ENCODE measurements around the gene CTXND1. TPM values are rescaled to one million over a fixed set of nuclear protein-coding genes. Genes with fewer than 3 reads are reported as not detected.

CTXND1 gene
- polyA plus RNA-seq, 4 donors: 0.27 to 11.6 (median 10.7) TPM

DNA sequence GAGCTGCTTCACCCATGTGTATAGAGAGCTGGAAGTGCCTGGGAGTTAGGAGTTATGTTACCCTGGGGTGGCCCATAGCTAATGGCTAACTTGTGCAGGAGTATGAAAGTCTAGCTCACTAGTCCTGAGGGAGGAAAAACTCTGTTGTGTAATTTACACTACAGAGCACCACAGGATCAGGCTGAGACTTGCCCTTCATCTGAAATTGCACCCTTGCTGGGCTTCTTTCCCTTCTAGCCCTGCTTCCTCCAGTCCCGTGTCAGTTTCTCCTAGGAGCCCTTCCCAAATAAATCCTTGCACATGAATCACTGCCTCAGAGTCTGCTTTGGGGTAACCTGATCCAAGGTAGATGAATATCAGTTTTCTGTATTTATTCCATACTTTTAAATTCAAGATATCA is 40.0 kb downstream of the CTXND1 start:
- DNase-seq (ENCODE audit: low read depth in 4 of 4, low spot score in 3 of 4): no peak

DNA sequence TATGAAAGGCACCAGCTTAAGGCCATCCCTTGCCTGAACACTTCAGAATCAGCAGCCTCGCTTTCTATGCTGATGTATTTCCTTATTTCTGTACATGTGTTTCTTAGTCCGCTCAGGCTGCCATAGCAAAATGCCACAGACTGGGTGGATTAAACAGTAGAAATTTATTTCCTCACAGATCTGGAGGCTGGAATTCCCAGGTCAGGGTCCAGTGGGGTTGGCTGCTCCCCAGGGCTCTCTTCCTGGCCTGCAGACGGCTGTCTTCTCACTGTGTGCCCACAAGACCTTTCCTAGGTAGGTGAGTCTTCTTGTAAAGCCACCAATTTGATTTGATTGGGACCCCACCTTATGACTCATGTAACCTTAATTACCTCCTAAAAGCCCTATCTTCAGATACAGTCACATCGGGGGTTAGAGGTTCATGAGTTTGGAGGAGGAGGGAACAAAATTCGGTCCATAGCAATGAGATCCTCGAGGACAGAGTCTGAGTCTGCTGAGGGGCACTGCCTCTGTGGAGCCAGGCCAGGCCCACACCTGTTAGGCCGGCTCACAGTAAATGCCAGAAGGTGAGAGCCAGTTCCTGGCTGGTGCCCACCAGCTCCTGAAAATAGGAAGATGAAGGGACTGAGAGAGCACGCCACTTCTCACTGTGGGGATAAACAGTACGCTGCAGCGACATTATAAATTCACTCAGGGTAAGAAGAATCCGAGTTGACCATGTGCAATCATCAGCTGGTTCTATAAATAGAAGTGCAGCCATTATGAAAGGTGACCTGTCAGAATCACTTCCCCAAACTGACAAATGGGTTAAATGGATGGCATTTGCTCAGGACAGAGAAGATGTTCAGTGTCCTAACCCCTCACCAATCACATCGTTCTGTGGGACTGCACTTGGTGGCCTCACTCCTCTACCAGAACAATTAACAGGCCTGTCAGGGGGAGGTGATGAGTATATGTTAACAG is 41.1 kb downstream of the CTXND1 start:
- DNase-seq (ENCODE audit: low read depth in 4 of 4, low spot score in 3 of 4): no peak

DNA sequence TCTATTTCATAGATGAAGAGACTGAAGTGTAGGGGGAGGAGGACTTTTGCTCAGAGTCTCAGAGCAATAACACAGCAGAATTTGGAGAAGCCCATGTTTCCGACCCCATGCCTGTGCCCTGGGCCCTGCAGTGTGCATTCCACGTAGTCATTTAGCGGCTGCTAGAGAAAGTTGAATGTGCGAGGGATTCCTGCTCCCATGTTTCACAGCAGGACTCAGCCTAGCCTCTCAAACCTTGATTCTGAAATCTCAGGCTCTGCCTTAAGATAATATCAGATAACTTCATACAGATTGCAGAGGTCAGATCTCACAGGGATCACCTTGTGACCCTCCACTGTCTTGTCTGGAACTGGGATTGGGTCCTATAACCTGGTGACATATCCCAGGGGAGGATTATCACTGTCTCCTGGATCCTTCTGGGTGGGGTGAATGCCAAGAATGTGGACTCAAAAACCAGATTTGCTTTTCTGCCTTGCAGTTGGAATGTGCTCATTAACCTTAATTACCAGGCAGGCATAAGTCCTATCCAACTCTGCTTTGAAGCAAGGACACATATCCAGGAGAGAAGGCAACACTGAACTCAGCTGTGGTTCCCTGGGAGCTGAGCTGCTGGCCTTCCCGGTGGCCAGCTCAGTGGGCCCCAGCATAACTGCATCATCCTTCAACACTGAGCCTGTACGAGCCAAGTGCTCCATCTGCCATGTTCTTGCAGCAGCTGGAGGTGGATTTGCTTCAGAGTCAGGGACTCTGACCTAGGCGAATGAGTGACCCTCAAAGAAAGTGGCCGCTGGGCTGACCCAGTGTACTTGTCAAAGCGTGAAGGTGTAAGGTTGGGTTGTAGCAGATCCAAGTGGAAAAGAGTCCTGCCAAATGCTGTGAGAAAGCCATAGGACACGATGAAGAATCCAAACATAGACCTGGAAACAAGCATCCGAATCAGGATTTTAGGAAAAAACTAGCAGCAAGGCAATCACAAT is 43.0 kb downstream of the CTXND1 start:
- DNase-seq (ENCODE audit: low read depth in 4 of 4, low spot score in 3 of 4): no peak

DNA sequence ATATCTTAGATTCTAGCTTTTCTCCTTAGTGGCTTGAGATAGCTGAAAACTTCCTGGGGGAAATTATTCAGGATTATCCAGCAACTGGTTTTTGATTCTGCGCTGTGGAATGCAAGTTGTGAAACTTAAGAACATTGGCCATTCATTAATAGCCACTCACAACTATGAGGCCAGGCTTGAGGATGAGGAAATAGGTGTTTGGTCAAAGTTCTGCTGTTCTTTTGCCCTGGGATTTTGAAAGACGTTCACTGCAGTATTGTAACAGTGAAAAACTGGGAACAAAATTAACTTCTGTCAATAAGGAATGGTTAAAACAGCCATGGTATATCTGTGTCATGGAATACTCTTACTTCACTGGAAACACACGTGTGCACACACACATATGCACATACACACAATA is 44.1 kb downstream of the CTXND1 start:
- no peak for DNase-seq (ENCODE audit: low read depth in 4 of 4, low spot score in 3 of 4)

DNA sequence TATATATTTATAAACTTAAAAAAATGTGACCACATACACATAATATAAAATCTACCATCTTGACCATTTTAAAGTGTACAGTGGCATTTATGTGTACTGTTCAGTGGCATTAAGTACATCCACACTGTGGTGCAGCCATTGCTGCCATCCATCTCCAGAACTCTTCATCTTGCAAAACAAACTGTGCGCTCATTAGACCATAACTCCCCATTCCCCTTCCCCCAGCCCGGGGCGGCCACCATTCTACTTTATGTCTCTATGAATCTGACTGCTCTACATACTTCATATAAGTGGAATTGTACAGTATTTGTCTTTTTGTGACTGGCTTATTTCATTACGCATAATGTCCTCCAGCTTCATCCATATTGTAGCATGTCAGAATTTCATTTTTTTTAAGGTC is 47.8 kb downstream of the CTXND1 start:
- no peak for DNase-seq (ENCODE audit: low read depth in 4 of 4, low spot score in 3 of 4)

DNA sequence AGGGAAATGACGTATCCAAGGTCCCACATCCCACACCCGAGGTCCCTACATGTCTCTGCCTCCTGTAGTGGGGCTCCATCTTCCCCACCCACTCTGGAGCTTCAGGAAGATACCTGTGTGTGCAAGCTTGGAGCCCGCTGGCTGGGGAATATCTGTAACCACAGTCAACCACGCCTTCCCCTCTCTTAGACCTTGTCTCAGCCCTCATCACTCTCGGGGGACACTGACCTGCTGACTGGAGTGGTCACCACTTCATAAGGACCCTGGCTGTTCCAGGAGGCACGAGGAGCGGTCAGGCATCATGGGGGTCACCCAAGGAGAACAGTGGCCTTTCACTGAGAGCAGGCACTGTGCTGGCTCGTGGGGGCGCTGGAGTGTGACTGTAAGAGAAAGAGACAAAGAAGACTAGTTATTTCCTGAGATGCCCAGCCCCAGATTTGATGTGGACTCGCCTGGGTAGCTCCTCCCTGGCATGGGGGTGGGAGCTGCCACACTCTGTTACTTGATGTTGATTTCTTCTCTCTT is 48.6 kb downstream of the CTXND1 start:
- DNase-seq (ENCODE audit: low read depth in 4 of 4, low spot score in 3 of 4): no peak

DNA sequence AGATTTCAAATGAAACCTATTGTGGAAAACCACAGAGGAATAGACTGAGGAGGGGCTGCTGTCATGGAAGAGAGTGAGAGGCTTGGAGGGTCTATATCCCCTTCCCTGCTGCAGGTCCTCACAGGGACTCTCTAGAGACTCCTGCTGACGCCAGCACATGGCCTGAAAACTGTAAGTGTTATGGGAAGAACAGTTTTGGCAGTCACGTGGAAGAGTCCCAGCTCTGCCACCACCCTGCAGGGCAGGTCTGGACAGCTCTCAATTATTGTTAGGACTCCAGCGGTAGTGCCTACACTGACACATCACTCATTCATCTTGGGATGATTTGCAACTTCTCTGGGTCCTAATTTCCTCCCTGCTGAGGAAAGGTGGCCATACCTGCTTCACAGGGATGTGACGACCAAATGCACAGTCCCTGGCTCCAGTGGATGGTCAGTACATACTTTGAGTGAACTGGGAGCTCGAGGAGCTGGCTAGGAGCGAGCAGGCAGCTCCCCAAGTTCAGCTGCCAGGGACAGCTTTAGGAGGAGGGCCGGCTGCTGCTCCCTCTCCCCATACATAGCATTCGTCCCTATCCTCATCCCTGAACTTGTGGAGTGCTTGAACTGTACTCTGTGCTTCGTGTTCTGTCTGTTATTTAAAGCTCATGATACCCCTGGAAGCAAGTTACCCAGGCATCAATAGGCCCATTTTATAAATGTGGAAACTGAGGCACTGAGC is 49.2 kb downstream of the CTXND1 start:
- no peak for DNase-seq (ENCODE audit: low read depth in 4 of 4, low spot score in 3 of 4)

DNA sequence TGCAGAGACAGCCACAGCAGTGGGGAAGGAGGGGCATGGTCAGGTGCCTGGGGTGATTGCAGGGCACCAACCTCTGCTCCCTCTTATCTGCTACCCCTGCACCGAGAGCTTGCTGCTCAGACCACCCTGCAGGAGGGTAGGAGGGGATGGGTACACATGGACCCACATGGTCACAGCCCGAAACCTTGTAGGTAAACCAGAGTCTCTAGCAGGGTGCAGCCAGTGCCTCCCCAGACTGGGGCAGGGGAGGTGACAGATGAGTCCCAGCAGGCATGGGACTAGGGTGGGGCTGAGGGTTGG is 50.0 kb downstream of the CTXND1 start:
- no peak for DNase-seq (ENCODE audit: low read depth in 4 of 4, low spot score in 3 of 4)

DNA sequence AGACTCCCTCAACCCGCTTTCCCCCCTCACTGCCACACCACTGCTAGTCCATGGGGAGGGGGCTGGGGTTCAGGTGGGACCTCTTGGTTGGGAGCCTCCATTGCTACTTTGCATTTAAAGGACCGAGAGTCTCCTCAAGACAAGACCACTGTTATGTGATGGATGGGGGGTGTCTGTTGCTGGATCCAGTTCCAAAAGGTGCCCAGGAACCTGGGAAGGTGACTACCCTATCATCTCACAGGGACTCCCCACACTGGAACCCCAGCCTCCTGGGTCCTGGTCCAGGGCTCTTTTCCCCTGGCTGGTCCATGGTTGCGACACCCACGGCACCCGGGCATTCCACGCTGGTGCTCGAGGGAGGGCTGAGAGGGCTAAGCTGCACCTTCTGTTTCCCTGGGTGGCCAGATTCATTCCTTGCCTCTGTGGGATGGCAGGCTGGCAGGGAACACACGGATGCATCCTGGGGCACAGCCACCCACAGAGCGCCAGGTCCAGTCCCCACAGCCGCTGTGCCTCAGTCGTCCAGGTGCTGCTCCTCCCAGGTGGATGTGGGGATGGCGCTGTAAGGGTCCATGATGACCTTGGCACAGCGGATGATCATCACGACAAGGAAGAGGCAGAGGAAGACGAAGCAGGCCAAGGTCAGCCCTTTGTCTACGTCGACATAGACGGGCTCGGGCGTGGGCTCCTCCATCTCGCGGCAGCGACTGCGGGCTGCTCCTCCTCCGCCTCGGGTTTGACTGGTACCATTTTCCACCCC is 50.6 kb downstream of the CTXND1 start:
- no peak for DNase-seq (ENCODE audit: low read depth in 4 of 4, low spot score in 3 of 4)

DNA sequence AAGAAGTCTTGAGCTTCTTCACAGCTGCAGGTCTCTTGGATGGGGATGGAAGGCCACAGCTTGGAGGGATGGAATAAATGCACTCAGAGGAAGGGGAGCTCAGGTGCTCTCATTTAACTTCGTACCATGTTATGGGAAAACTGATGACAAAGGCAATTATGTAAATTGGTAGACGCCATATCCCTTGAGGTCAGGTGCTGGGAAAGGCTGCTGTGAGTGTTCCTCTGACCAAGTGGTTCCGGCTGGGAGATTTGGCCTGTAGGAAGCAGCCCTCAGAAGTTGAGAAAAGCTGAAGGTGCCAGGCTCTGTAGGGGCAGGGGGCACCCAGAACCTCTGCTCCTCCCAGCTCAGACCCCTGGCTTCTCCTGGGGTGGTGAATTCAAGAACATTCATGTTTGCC is 52.1 kb downstream of the CTXND1 start:
- no peak for DNase-seq (ENCODE audit: low read depth in 4 of 4, low spot score in 3 of 4)

DNA sequence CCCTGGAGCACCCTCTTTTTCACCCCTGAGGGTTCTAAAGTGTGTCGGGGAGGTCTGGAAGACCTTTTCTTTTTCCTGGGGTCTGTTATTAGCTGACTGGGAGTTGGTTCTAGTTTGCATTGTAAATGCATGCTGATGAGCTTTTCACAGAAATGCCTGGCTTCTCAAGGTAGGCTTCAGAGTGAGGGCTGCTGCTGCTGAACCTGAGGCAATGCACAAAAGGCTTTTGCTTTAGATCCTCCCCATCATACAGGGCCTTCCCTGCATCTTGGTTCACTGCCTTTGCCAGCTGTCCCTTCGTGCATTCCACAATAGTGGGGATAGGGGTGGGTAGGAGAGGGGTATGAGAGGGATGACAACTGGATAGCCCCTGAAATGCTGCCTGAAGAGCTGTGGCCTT is 52.6 kb downstream of the CTXND1 start:
- DNase-seq (ENCODE audit: low read depth in 4 of 4, low spot score in 3 of 4): no peak

DNA sequence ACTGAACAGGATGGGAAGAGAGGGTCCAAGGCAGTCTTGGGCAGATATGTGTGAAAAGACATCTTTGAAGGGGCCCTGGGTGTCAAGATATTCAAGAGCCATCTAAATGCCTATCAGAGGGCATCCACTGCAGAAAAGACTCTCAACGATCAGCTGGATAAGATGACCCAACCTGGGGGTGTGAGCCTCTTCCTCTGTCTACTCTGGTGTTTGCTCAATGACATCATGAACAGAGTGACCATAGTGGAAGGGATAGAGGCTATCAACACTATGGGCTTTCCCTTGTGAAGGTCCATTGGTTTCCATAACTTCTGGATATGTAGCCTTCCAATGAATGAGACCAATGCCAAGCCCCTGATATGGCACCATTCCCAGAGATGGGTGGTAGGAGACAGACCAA is 57.1 kb downstream of the CTXND1 start:
- no peak for DNase-seq (ENCODE audit: low read depth in 4 of 4, low spot score in 3 of 4)

DNA sequence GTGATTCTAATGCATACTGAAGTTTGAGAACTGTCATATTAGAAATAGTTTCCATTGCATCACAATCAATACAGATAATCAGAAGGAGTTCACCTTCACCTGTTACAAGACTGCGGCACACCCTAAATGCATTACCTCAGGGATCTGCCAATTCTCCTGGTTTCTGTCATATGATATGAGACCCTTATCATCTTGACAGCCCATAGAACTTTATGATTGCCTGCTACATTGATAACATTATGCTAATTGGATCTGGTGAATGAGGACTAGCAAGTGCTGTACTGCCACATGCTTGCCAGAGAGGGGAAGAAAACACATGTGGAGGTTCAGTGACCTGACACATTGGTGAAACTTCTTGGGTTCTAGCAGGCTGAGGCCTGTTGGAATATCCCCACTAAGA is 57.8 kb downstream of the CTXND1 start:
- no peak for DNase-seq (ENCODE audit: low read depth in 4 of 4, low spot score in 3 of 4)

DNA sequence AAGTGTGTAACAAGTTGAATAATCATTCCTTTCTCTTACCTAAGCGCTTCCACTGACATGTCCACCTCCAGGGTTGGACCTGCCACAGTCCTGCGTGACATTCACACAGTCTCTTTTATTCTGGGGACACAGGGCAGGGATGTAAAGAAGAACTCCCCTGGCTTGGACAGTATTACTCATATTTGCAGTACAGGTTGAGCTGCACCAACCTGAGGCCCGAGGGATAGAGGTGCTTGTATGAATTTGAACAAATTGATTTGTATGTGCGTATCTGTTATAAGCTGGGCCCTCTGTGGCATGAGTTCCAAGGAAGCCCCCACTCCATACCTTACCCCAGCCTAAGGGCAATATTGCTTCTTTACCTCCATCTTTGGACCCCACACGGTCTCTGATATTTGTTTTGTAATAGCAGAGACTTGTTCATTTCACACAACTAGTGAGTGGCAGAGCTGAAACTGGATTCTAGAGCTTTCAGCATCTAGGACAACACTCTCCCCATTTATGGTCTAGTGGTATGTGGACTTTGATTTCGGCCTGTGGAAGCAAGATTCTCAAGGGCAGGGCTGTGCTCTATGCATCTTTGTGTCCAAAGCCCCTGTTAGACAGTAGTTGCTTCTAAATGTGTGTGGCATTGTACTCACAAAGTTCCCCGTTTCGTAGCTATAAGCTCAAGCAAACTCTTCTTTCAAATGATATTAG is 60.0 kb downstream of the CTXND1 start:
- DNase-seq (ENCODE audit: low read depth in 4 of 4, low spot score in 3 of 4): no peak

DNA sequence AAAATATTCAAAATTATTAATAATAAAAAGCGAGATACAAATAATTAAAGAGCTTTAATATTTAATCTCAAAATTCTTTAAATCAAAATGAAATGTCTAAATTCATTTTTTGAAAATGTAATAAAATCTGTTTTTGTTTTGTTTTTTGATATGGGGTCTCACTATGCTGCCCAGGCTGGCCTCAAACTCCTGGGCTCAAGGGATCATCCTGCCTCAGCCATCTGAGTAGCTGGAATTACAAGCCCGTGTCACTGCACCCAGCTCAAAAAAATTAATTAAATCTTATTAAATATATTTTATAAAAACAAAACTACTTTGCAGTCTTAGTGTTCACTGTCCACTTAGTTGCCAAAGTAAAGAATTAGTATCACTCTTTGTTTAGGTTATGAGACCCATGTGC is 60.8 kb downstream of the CTXND1 start:
- DNase-seq (ENCODE audit: low read depth in 4 of 4, low spot score in 3 of 4): no peak

DNA sequence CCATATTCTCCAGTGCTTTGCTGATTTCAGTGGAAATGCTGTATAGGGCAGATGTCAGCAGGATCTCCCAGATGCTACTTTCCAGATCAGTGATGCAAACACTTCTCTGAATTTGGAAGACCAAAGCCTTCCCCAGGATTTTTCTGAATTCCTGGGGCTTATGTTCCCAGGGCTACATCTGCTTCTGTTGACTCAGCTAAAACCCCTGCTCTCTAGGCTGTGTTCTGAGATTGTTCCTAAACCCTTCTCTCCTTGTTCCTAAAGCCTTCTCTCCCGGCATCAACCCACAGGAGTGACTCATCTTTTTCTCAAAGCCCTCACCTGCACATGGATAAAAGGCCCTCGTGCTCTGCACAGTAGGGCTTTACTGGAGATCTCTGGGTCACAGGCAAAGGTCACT is 63.8 kb downstream of the CTXND1 start:
- no peak for DNase-seq (ENCODE audit: low read depth in 4 of 4, low spot score in 3 of 4)

DNA sequence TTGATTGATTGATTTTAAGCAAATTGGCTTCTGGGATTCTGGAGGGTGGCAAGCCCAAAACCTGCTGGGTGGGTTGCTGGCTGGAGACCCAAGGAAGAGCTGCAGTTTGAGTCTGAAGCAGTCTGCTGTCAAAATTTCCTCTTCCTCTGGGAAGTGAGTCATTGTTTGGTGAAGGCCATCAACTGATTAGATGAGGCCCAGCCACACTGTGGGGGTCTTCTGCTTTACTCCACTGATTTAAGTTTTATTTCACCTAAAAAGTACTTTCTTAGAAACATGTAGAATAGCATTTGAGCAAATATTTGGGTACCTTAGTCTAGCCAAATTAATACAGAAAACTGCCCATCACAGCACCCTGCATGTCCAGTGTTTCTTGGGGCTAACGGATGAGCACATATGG is 65.4 kb downstream of the CTXND1 start:
- no peak for DNase-seq (ENCODE audit: low read depth in 4 of 4, low spot score in 3 of 4)

DNA sequence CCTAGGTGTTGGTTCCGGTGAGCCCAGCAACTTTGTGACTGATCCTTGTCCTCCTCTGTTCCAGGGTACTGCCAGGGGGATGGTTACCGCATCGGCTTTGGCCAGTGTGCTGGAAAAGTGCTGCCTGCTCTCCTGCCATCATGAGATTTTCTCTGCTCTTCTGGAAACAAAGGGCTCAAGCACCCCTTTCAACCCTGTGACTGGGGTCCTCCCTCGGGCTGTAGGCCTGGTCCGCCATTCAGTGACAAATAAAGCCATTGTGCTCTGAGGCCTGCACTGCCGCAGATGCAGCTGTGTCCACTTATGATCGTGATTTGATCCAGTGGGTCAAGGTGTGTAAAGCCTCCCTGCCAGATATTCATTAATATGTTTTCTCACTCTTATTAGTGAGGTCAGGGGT is 65.9 kb downstream of the CTXND1 start:
- no peak for DNase-seq (ENCODE audit: low read depth in 4 of 4, low spot score in 3 of 4)

DNA sequence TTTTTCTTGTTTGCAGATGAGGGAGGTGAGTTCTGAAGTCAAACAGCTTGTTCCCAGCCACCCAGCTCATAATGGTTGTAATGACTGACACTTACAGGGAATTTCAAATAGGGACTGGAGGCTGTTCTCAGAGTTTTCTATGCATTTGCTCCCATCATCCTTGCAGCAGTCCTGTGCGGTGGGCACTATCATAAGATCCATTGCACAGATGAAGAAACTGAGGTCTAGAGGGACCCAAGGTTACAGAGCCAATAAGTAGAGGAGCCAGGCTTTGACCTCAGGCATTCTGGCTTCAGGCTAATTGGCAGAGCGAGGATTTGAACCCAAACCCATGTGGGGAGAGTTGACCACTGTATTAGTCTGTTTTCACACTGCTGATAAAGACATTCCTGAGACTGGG is 66.9 kb downstream of the CTXND1 start:
- no peak for DNase-seq (ENCODE audit: low read depth in 4 of 4, low spot score in 3 of 4)

Data from left renal pelvis (tissue), 4 donors.